HepG2 (cell line): ENCODE measurements around the gene SIVA1. TPM values are rescaled to one million over a fixed set of nuclear protein-coding genes. Genes with fewer than 3 reads are reported as not detected.

Source experiments
- AHR ChIP-seq: IDR thresholded peaks from 2 replicates; pipeline ENCODE4 v1.6.1; 2018; ENCODE audit warnings: missing genetic modification reagents, missing compliant biosample characterization
- ARNT ChIP-seq: fragments of 450-650 bp; IDR thresholded peaks from 2 replicates; pipeline ENCODE4 v1.6.1; 2017
- ATF1 ChIP-seq: IDR thresholded peaks from 2 replicates; pipeline ENCODE4 v1.6.1; 2016; ENCODE audit warnings: mild to moderate bottlenecking, control low read depth
- EED ChIP-seq: sonication (generic); formaldehyde crosslinking; IDR thresholded peaks from 2 replicates; pipeline ENCODE4 v1.5.0; 2020; ENCODE audit warnings: mild to moderate bottlenecking, missing genetic modification reagents
- FOXA1 ChIP-seq, 2 experiments: fragments of 450-650 bp in 1 of 2; sonication (generic) in 1 of 2; formaldehyde crosslinking in 1 of 2; IDR thresholded peaks; 2 replicates each; pipeline versions ENCODE4 v1.4.0 to v1.6.1; 2016 to 2020; ENCODE audit warnings: missing genetic modification reagents in 1 of 2
- GFI1 ChIP-seq: sonication (generic); formaldehyde crosslinking; IDR thresholded peaks from 2 replicates; pipeline ENCODE4 v1.5.0; 2020; ENCODE audit warnings: missing genetic modification reagents, mild to moderate bottlenecking, borderline replicate concordance
- GTF2F1 ChIP-seq: fragments of 150-350 bp; IDR thresholded peaks from 2 replicates; pipeline ENCODE4 v1.6.1; 2014; ENCODE audit warnings: low read length
- HDAC1 ChIP-seq: sonication (generic); formaldehyde crosslinking; IDR thresholded peaks from 2 replicates; pipeline ENCODE4 v1.5.1; 2020; ENCODE audit warnings: mild to moderate bottlenecking, missing genetic modification reagents
- KMT2B ChIP-seq: IDR thresholded peaks from 2 replicates; pipeline ENCODE4 v1.6.1; 2016; ENCODE audit warnings: missing genetic modification reagents, missing compliant biosample characterization
- MED8 ChIP-seq: sonication (generic); formaldehyde crosslinking; IDR thresholded peaks from 2 replicates; pipeline ENCODE4 v1.8.1; 2023; ENCODE audit warnings: mild to moderate bottlenecking, missing genetic modification reagents; ENCODE audit not compliant: insufficient replicate concordance
- MIXL1 ChIP-seq: IDR thresholded peaks from 2 replicates; pipeline ENCODE4 v1.6.1; 2016
- MXD4 ChIP-seq: IDR thresholded peaks from 2 replicates; pipeline ENCODE4 v1.6.1; 2016; ENCODE audit warnings: mild to moderate bottlenecking, missing biosample characterization, missing genetic modification reagents
- PAF1 ChIP-seq: IDR thresholded peaks from 2 replicates; pipeline ENCODE4 v1.6.1; 2016; ENCODE audit warnings: missing genetic modification reagents, missing compliant biosample characterization
- RAD21 ChIP-seq: fragments of 450-650 bp; formaldehyde crosslinking; IDR thresholded peaks from 2 replicates; pipeline ENCODE4 v1.5.0; 2020; ENCODE audit warnings: mild to moderate bottlenecking
- RORA ChIP-seq: sonication (generic); formaldehyde crosslinking; IDR thresholded peaks from 2 replicates; pipeline ENCODE4 v1.5.0; 2020; ENCODE audit warnings: mild to moderate bottlenecking, missing genetic modification reagents, moderate library complexity
- TEAD3 ChIP-seq: optimal IDR thresholded peaks from 2 replicates; pipeline ENCODE3; 2016; ENCODE audit warnings: borderline replicate concordance
- ZFP36 ChIP-seq: fragments of 150-350 bp; IDR thresholded peaks from 2 replicates; pipeline ENCODE4 v1.6.1; 2018; ENCODE audit warnings: borderline replicate concordance, low read length, low read depth; ENCODE audit not compliant: partially characterized antibody
- ZNF232 ChIP-seq: sonication (generic); formaldehyde crosslinking; IDR thresholded peaks from 2 replicates; pipeline ENCODE4 v1.4.0; 2020; ENCODE audit warnings: missing genetic modification reagents, borderline replicate concordance
- ZNF333 ChIP-seq: sonication (generic); formaldehyde crosslinking; IDR thresholded peaks from 2 replicates; pipeline ENCODE4 v1.4.0; 2020; ENCODE audit warnings: mild to moderate bottlenecking, missing genetic modification reagents, borderline replicate concordance
- ZNF430 ChIP-seq: sonication (generic); formaldehyde crosslinking; IDR thresholded peaks from 2 replicates; pipeline ENCODE4 v1.9.0; 2021; ENCODE audit warnings: mild to moderate bottlenecking, missing genetic modification reagents
- ZNF567 ChIP-seq: sonication (generic); formaldehyde crosslinking; IDR thresholded peaks from 2 replicates; pipeline ENCODE4 v1.8.1; 2023; ENCODE audit warnings: mild to moderate bottlenecking, missing genetic modification reagents, borderline replicate concordance
- ZNF569 ChIP-seq: sonication (generic); formaldehyde crosslinking; IDR thresholded peaks from 2 replicates; pipeline ENCODE4 v1.5.0; 2020; ENCODE audit warnings: mild to moderate bottlenecking, missing genetic modification reagents, moderate library complexity, borderline replicate concordance
- ZNF614 ChIP-seq: IDR thresholded peaks from 2 replicates; pipeline ENCODE4 v1.6.1; 2018; ENCODE audit warnings: missing biosample characterization, missing genetic modification reagents, inconsistent platforms, borderline replicate concordance
- ZNF709 ChIP-seq: sonication (generic); formaldehyde crosslinking; IDR thresholded peaks from 2 replicates; pipeline ENCODE4 v1.5.0; 2020; ENCODE audit warnings: mild to moderate bottlenecking, missing genetic modification reagents
- ZNF720 ChIP-seq: sonication (generic); formaldehyde crosslinking; IDR thresholded peaks from 2 replicates; pipeline ENCODE4 v1.4.0; 2020; ENCODE audit warnings: missing genetic modification reagents
- ZNF747 ChIP-seq: sonication (generic); formaldehyde crosslinking; IDR thresholded peaks from 2 replicates; pipeline ENCODE4 v1.8.1; 2023; ENCODE audit warnings: missing genetic modification reagents, mild to moderate bottlenecking, borderline replicate concordance
- ZNF772 ChIP-seq: sonication (generic); formaldehyde crosslinking; IDR thresholded peaks from 2 replicates; pipeline ENCODE4 v1.5.0; 2020; ENCODE audit warnings: mild to moderate bottlenecking, missing genetic modification reagents
- ZNF841 ChIP-seq: sonication (generic); formaldehyde crosslinking; IDR thresholded peaks from 2 replicates; pipeline ENCODE4 v1.8.1; 2023; ENCODE audit warnings: missing genetic modification reagents, borderline replicate concordance
- polyA plus RNA-seq, 8 experiments: library from polyadenylated mRNA; depleted of rRNA in 3 of 8; stranded (reverse) in 7 of 8; unstranded in 1 of 8; fragments of >200 nt; fragmentation: Illumina TruSeq in 4 of 8; extraction: Trizol in 4 of 8; gene quantifications; 2 replicates each; pipeline versions ENCODE4 v1.2.1 to v1.2.3, GENCODE V29; 2011 to 2016; ENCODE audit warnings: low read depth in 4 of 8, missing spikeins in 1 of 8, mixed read lengths in 1 of 8; ENCODE audit not compliant: insufficient read depth in 1 of 8
- total RNA-seq, 5 experiments: library from RNA; depleted of rRNA; stranded (reverse); fragments of >200 nt; fragmentation: Illumina TruSeq; extraction: Trizol; gene quantifications; 2 replicates each; pipeline ENCODE4 v1.2.3, GENCODE V29; 2016; ENCODE audit warnings: low read depth in 1 of 5
- TF ChIP-seq, protein P1 (sequence below): sonication (generic); formaldehyde crosslinking; IDR thresholded peaks from 2 replicates; pipeline ENCODE4 v1.4.0; 2020; ENCODE audit warnings: missing genetic modification reagents, borderline replicate concordance
- TF ChIP-seq, protein P2 (sequence below): sonication (generic); formaldehyde crosslinking; IDR thresholded peaks from 2 replicates; pipeline ENCODE4 v1.9.0; 2022; ENCODE audit warnings: low read depth, missing genetic modification reagents

The SIVA1 gene
- total and polyA plus RNA-seq, 2 of the 13 experiments (the other 11 are each of a cell fraction or from before 2014, with no cell fraction given), result 123 to 186 TPM

DNA sequence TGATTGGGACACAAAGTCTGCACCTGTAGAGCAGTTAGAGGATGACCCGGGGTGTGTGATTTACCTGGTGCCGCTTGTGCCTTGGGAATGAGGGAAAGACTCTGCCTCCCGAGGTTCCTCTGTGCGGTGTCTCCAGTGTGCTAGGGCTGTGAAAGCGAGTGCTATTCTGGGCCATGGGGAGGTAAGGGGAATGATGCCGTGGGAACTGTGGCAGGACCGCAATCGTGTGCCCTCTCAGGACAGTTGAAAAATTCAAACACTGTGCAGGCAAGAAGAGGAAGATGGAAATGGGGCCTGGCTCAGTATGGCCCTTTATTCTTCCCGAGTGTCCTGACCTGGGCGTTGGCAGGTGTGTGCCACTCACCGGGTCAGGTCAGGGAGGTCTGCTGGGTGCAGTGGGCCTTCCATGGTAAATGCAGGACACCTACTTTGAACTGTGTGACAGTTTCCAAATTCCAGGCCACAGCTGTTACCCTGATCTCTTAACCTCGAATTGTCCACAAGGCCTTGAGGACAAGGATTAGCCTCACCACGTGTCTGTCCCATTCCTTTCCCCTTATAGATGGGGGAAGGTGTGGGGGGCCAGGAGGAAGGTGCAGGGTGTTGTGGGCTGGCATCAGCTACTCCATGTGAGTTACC lies 1.4 kb downstream of the SIVA1 start (continued):
- TF ChIP-seq ZNF232 (0 out of 2 replicates have a peak, but pooled peaks have one; percentile 54), ZNF747 (CRISPR knock-in tag) (no peak), ATF1 (CRISPR knock-in tag) (no peak), ZNF772 (CRISPR knock-in tag) (0 out of 2 replicates have a peak, but pooled peaks have one; percentile 16), ZNF569 (no peak), ZNF430 (CRISPR knock-in tag) (peak; percentile 74; the same call in 1 of the 2 replicates), ZFP36 (no peak), ZNF567 (no peak), MXD4 (no peak), HDAC1 (CRISPR knock-in tag) (no peak), ZNF333 (CRISPR knock-in tag) (0 out of 2 replicates have a peak, but pooled peaks have one; percentile 34), MED8 (CRISPR knock-in tag) (no peak), ZNF614 (CRISPR knock-in tag) (no peak), GTF2F1 (no peak), PAF1 (CRISPR knock-in tag) (no peak; the same call in 1 of the 2 replicates), FOXA1 (IDR thresholded peaks at IDR 0.05) (no peak), FOXA1 (CRISPR knock-in tag; IDR thresholded peaks at IDR 0.05) (no peak), ARNT (no peak), TEAD3 (CRISPR knock-in tag) (peak; percentile 79), RORA (CRISPR knock-in tag) (no peak), MIXL1 (CRISPR knock-in tag) (no peak), ZNF709 (no peak; the same call in 1 of the 2 replicates), ZNF720 (CRISPR knock-in tag) (no peak), ZNF841 (CRISPR knock-in tag) (no peak), KMT2B (no peak), RAD21 (CRISPR knock-in tag) (no peak), EED (CRISPR knock-in tag) (no peak), AHR (CRISPR knock-in tag) (no peak), GFI1 (CRISPR knock-in tag) (no peak)
- TF ChIP-seq, protein P1, sequence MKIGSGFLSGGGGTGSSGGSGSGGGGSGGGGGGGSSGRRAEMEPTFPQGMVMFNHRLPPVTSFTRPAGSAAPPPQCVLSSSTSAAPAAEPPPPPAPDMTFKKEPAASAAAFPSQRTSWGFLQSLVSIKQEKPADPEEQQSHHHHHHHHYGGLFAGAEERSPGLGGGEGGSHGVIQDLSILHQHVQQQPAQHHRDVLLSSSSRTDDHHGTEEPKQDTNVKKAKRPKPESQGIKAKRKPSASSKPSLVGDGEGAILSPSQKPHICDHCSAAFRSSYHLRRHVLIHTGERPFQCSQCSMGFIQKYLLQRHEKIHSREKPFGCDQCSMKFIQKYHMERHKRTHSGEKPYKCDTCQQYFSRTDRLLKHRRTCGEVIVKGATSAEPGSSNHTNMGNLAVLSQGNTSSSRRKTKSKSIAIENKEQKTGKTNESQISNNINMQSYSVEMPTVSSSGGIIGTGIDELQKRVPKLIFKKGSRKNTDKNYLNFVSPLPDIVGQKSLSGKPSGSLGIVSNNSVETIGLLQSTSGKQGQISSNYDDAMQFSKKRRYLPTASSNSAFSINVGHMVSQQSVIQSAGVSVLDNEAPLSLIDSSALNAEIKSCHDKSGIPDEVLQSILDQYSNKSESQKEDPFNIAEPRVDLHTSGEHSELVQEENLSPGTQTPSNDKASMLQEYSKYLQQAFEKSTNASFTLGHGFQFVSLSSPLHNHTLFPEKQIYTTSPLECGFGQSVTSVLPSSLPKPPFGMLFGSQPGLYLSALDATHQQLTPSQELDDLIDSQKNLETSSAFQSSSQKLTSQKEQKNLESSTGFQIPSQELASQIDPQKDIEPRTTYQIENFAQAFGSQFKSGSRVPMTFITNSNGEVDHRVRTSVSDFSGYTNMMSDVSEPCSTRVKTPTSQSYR (CRISPR knock-in tag), result no peak
- TF ChIP-seq, protein P2, sequence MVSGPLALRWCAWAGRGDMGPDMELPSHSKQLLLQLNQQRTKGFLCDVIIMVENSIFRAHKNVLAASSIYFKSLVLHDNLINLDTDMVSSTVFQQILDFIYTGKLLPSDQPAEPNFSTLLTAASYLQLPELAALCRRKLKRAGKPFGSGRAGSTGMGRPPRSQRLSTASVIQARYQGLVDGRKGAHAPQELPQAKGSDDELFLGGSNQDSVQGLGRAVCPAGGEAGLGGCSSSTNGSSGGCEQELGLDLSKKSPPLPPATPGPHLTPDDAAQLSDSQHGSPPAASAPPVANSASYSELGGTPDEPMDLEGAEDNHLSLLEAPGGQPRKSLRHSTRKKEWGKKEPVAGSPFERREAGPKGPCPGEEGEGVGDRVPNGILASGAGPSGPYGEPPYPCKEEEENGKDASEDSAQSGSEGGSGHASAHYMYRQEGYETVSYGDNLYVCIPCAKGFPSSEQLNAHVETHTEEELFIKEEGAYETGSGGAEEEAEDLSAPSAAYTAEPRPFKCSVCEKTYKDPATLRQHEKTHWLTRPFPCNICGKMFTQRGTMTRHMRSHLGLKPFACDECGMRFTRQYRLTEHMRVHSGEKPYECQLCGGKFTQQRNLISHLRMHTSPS, result peak; percentile 47; the same call in 1 of the 2 replicates
